ENCODE data around the gene C1R.

DNA sequence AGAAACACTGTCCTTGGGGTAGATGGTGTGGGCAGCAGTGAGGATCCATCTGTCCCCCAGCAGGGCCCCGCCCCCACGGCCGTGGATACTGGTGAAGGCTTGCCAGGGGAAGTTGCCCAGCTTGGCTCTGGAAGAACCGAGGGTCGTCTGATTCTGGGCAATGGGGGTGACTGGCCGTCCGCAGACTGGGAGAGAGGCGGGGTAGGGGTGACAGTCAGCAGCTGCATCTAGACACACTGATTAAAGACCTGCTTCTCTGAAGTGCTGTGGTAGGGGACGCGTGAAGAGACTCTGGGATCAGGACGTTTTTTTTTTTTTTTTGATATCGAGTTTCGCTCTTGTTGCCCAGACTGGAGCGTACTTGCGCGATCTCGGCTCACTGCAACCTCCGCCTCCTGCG lies 4.7 kb upstream of the C1R start:
- no peak for TF ChIP-seq POLR2AphosphoS5 (IDR thresholded peaks at IDR 0.05)
- TF ChIP-seq, protein P1, sequence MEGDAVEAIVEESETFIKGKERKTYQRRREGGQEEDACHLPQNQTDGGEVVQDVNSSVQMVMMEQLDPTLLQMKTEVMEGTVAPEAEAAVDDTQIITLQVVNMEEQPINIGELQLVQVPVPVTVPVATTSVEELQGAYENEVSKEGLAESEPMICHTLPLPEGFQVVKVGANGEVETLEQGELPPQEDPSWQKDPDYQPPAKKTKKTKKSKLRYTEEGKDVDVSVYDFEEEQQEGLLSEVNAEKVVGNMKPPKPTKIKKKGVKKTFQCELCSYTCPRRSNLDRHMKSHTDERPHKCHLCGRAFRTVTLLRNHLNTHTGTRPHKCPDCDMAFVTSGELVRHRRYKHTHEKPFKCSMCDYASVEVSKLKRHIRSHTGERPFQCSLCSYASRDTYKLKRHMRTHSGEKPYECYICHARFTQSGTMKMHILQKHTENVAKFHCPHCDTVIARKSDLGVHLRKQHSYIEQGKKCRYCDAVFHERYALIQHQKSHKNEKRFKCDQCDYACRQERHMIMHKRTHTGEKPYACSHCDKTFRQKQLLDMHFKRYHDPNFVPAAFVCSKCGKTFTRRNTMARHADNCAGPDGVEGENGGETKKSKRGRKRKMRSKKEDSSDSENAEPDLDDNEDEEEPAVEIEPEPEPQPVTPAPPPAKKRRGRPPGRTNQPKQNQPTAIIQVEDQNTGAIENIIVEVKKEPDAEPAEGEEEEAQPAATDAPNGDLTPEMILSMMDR (IDR thresholded peaks at IDR 0.05), result no peak
- no peak for TF ChIP-seq EP300 (IDR thresholded peaks at IDR 0.05; ENCODE audit: low read depth)
